Measurements from ENCODE around the gene PC. TPM values are rescaled to one million over a fixed set of nuclear protein-coding genes. Genes with fewer than 3 reads are reported as not detected.

PC gene
- total and polyA plus RNA-seq, 12 donors, result 40.6 to 231 (median 83.2) TPM

DNA sequence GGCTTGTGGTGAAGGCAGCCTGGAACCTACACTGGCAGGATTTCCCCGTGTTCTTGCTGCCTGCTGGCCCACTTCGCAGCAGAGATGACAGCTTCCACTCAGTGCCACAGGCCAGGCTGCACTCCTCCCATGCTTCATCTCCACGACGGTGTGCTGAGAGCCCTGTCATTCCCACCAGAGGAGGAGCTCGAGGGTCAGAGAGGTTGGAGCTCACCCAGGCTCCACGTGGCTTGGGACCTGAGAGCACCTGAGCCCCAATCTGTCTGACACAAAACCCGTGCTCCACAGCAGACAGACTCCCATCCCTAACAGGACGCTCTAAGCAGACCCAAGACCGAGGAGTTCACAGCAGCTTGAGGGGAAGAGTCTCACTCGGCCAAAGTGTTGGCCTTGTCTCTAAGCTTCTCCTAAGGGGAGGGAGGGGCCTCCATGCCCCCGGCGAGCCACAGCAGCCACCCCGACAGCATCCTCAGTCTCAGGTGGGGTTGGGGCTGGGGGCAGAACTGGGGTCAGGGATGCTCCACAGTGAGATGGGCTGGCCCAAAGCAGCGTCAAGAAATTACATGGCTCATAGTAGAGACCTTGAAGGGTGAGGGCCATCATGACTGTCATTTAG is 90.7 kb downstream of the PC start:
- Histone ChIP-seq H3K27me3 (no peaks in the 10 kb centered on the region), H3K9me3 (replicated peaks in 1 of 3) (no peaks in the 10 kb centered on the region), H3K27ac (no peak overlapping the region), H3K36me3 (replicated peaks in 1 of 2) (peaks cover 0 to 24% of the 10 kb centered on the region in 2 donors), H3K4me1 (replicated peaks in 1 of 2) (no peaks in the 10 kb centered on the region), H3K4me3 (no peak overlapping the region)
- 85 to 96% (median 87%) methylated on average over 8 to 14 of the region's 14 CpGs for WGBS, 4 donors
- intact Hi-C loops (cut with DNase I), result no loop called here
- DNase-seq, result no peak
- TF ChIP-seq POLR2A (IDR thresholded peaks at IDR 0.05), result no peak
- TF ChIP-seq CTCF (IDR thresholded peaks at IDR 0.05), result no peak

DNA sequence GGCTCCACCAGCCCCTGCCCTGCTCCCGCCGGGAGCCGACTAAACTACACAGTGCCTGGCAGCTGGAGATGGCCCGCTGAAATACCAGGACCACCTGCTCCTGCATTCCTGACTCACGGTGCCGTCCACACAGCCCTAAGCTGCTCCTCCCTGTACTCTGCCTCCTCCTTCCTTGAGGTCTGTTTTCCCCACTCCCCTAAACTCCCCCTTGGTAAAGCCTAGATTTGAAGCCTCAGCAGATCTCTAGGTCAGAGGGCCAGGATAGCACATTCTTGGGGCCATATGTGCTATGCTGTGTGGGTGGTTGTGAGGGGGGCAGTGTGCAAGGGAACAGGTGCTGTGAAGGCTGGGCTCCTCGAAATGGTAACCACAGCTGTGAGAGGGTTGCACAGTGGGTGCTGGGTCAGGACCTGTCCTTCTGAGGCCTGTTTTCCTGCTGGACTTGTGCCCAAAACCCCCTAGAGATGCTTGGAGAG is 91.6 kb downstream of the PC start:
- intact Hi-C loops (cut with DNase I), result no loop called here
- Histone ChIP-seq H3K36me3 (replicated peaks in 1 of 2) (peaks cover 0 to 21% of the 10 kb centered on the region in 2 donors), H3K4me1 (replicated peaks in 1 of 2) (no peaks in the 10 kb centered on the region), H3K4me3 (no peak overlapping the region), H3K27me3 (no peaks in the 10 kb centered on the region), H3K27ac (no peak overlapping the region), H3K9me3 (replicated peaks in 1 of 3) (no peaks in the 10 kb centered on the region)
- no peak for DNase-seq
- 80 to 95% (median 90%) methylated on average over 6 to 7 of the region's 7 CpGs for WGBS, 4 donors
- TF ChIP-seq POLR2A (IDR thresholded peaks at IDR 0.05) (no peak), CTCF (IDR thresholded peaks at IDR 0.05) (no peak)

- no peak for DNase-seq
- TF ChIP-seq CTCF (IDR thresholded peaks at IDR 0.05) (no peak), POLR2A (IDR thresholded peaks at IDR 0.05) (no peak)
- Histone ChIP-seq H3K4me1 (replicated peaks in 1 of 2) (no peaks in the 10 kb centered on the region), H3K27ac (no peak overlapping the region), H3K4me3 (no peak overlapping the region), H3K27me3 (no peaks in the 10 kb centered on the region), H3K36me3 (replicated peaks in 1 of 2) (peaks cover 0 to 17% of the 10 kb centered on the region in 2 donors), H3K9me3 (replicated peaks in 1 of 3) (no peaks in the 10 kb centered on the region)
- 94 to 100% (median 95%) methylated on average over 5 to 23 of the region's 23 CpGs for WGBS, 4 donors
- intact Hi-C loops (cut with DNase I), result no loop called here
Measured at GRCh38 chr11:66866007-66866406, 92.2 kb downstream of the PC start.

- WGBS, 4 donors, result 91 to 94% (median 93%) methylated on average over 17 to 23 of the region's 23 CpGs
Measured at GRCh38 chr11:66864924-66865697, 93.1 kb downstream of the PC start.

More at GRCh38 chr11:66864924-66865697, 93.1 kb downstream of the PC start:
- H3K4me1 ChIP-seq (replicated peaks in 1 of 2), result no peaks in the 10 kb centered on the region
- H3K27me3 ChIP-seq, result no peaks in the 10 kb centered on the region
- intact Hi-C loops (cut with DNase I), result no loop called here
- H3K9me3 ChIP-seq (replicated peaks in 1 of 3), result no peaks in the 10 kb centered on the region
- DNase-seq, result no peak
- TF ChIP-seq CTCF (IDR thresholded peaks at IDR 0.05) (no peak), POLR2A (IDR thresholded peaks at IDR 0.05) (no peak)
- H3K27ac ChIP-seq, result no peak overlapping the region
- H3K36me3 ChIP-seq (replicated peaks in 1 of 2), result peaks cover 0 to 8% of the 10 kb centered on the region in 2 donors
- H3K4me3 ChIP-seq, result no peak overlapping the region
